UCSD-AML1 (cell line): ENCODE data around the gene ATG16L2.

Experiments
- DNase-seq: peaks from one replicate; lab custom pipeline; 2025; ENCODE audit not compliant: unreplicated experiment; lab: John Stamatoyannopoulos, UW

Gene ATG16L2

DNA sequence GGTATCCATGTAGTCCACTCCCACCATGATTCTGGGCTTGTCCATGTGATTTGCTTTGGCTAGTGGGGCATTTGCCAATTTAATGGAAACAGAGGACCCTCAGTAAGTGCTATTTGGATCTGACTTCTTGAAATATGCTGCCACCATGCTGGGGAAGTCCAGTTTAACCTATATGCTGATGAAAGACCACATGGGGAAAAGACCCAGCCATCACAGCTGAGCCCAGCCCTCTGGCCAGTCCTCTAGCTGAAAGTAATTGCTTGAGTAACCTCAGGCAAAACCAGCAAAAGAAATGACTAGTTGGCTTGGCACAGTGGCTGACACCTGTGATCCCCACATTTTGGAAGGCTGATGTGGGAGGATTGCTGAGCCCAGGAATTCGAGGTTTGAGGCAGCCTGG lies 61.5 kb downstream of the ATG16L2 start:
- DNase-seq, result no peak

DNA sequence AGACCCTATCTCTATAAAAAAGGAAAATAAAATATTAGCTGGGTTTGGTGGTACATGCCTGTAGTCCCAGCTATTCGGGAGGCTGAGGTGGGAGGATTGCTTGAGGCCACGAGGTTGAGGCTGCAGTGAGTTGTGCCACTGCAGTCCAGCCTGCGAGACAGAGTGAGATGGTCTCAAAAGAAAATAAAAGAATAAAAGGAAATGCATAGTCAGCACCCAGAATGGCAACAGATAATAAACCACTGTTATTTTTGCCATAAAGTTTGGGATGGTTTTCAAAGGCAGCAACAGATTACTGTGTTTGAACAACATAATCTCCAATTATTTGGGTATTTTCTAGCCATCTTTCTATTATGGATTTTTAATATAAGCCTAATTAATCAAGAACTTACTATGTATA lies 61.9 kb downstream of the ATG16L2 start:
- DNase-seq, result no peak
